ENCODE measurements around the gene ARL17B. TPM values are rescaled to one million over a fixed set of nuclear protein-coding genes. Genes with fewer than 3 reads are reported as not detected.

ARL17B gene
- total and polyA plus RNA-seq, 2 of the 4 experiments (the other 2 are of a cell fraction): 4.8 to 6.5 TPM

GRCh38 chr17:46274238-46274637 lies 87.3 kb downstream of the ARL17B start:
- H3K36me3 ChIP-seq (ENCODE audit: control insufficient read depth, insufficient read depth, low read length): no peaks in the 10 kb centered on the region

More at GRCh38 chr17:46274238-46274637, 87.3 kb downstream of the ARL17B start:
- POLR2A ChIA-PET (ENCODE audit: unreplicated experiment): no interaction called here
- Histone ChIP-seq H2AK9ac (replicated peaks; ENCODE audit: low read depth, low read length, poor library complexity) (no peak overlapping the region), H2AFZ (replicated peaks; ENCODE audit: low read length, poor library complexity) (no peak overlapping the region), H3K14ac (replicated peaks; ENCODE audit: low read depth, low read length) (no peak overlapping the region), H4K5ac (ENCODE audit: low read depth, low read length) (no peak overlapping the region), H4K91ac (ENCODE audit: insufficient read depth, low read depth, low read length) (no peak overlapping the region), H2BK20ac (ENCODE audit: low read depth, low read length) (no peak overlapping the region), H3K4me2 (ENCODE audit: low read depth, low read length) (no peak overlapping the region), H2AK5ac (ENCODE audit: low read depth, low read length) (no peak overlapping the region), H3K56ac (ENCODE audit: extremely low read depth, insufficient read depth, low read length) (no peak overlapping the region), H3K4me1 (ENCODE audit: control insufficient read depth, insufficient read depth, low read length) (no peaks in the 10 kb centered on the region), H2BK120ac (ENCODE audit: low read depth, low read length) (no peak overlapping the region), H3K23ac (ENCODE audit: low read depth, low read length) (no peak overlapping the region), H2BK5ac (ENCODE audit: low read depth, low read length, poor library complexity, severe bottlenecking) (no peak overlapping the region), H3K9me1 (ENCODE audit: insufficient read depth, low read length) (no peaks in the 10 kb centered on the region), H3K27ac (ENCODE audit: insufficient read depth, low read length) (no peak overlapping the region), H3K9me3 (ENCODE audit: control insufficient read depth, insufficient read depth, low read length) (peaks cover 3% of the 10 kb centered on the region; the same call in 1 of the 2 replicates), H3K9ac (ENCODE audit: low read depth, low read length) (no peak overlapping the region), H3K27me3 (ENCODE audit: control insufficient read depth, insufficient read depth, low read length) (peaks cover 2% of the 10 kb centered on the region; the same call in 1 of the 2 replicates), H3K4ac (ENCODE audit: low read depth, low read length) (no peak overlapping the region), H3K18ac (ENCODE audit: low read depth, low read length) (no peak overlapping the region), H2BK15ac (ENCODE audit: low read depth, low read length) (no peak overlapping the region), H4K20me1 (ENCODE audit: insufficient read depth, low read length) (no peaks in the 10 kb centered on the region), H3K79me1 (ENCODE audit: low read depth in 1 of 2, low read length in 2 of 2) (no peaks in the 10 kb centered on the region), H3K4me3 (ENCODE audit: insufficient read depth, low read depth, low read length) (no peak overlapping the region), H4K8ac (ENCODE audit: low read depth in 2 of 2, low read length in 2 of 2) (no peak overlapping the region)
- in situ Hi-C loops (cut with MboI; ENCODE audit: low sequenced_read_pairs): loop anchor here (25.0 kb wide), 1 partner anchor 687 kb away; no protein-coding TSS in a partner anchor
- TF ChIP-seq USF2 (IDR thresholded peaks at IDR 0.05; ENCODE audit: low read depth, low read length) (no peak), CEBPB (IDR thresholded peaks at IDR 0.05; ENCODE audit: low read depth, low read length) (no peak), CTCF (conservative IDR thresholded peaks at IDR 0.05; ENCODE audit: low read depth, low read length) (no peak), RFX5 (IDR thresholded peaks at IDR 0.05; ENCODE audit: low read depth, low read length) (no peak), SMC3 (IDR thresholded peaks at IDR 0.05; ENCODE audit: low read depth, low read length) (no peak), RAD21 (IDR thresholded peaks at IDR 0.05; ENCODE audit: low read length) (no peak), RCOR1 (IDR thresholded peaks at IDR 0.05; ENCODE audit: insufficient replicate concordance, low read length) (no peak), BHLHE40 (IDR thresholded peaks at IDR 0.05; ENCODE audit: low read depth, low read length) (no peak)
- no peak for DNase-seq
- BruUV-seq (replicated peaks): no TSS peak
- dilution Hi-C loops (cut with HindIII; ENCODE audit: low sequenced_read_pairs, unreplicated experiment): no loop called here
- CTCF ChIA-PET: no interaction called here
- intact Hi-C loops (cut with micrococcal nuclease): no loop called here
- ATAC-seq (ENCODE audit: low read depth): no peak
- WGBS, 2 experiments (ENCODE audit: extremely low coverage in 2 of 2, insufficient read length in 1 of 2): 80% methylated on average over 1 of the region's 3 CpGs; no CpG with 5 or more reads in 1 of the 2 experiments
